Mesenchymal stem cell (in vitro differentiated cells and primary cell): ENCODE results near the gene CACNA1C.

Experiments used
- DNase-seq: peaks from one replicate; pipeline ENCODE4 v3.0.0-alpha.2; 2013
- H2AFZ ChIP-seq: one replicate; pipeline ENCODE4 v1.6.1; 2013; ENCODE audit warnings: low read depth, mild to moderate bottlenecking, control low read depth, inconsistent platforms, low read length, moderate library complexity
- H2AK5ac ChIP-seq: 2 replicates; pipeline ENCODE4 v1.6.1; 2013; ENCODE audit warnings: low read length, moderate library complexity, mild to moderate bottlenecking, inconsistent platforms; ENCODE audit not compliant: severe bottlenecking
- H2BK120ac ChIP-seq: one replicate; pipeline ENCODE4 v1.6.1; 2013; ENCODE audit warnings: low read depth, mild to moderate bottlenecking, inconsistent platforms, low read length, moderate library complexity
- H2BK12ac ChIP-seq, 2 experiments: one replicate each; pipeline ENCODE4 v1.6.1; 2013; ENCODE audit warnings: inconsistent platforms in 2 of 2, low read length in 2 of 2, mild to moderate bottlenecking in 2 of 2, moderate library complexity in 2 of 2, control low read depth in 1 of 2
- H2BK15ac ChIP-seq: one replicate; pipeline ENCODE4 v1.6.1; 2013; ENCODE audit warnings: mild to moderate bottlenecking, low read depth, inconsistent platforms; ENCODE audit not compliant: poor library complexity, severe bottlenecking
- H2BK5ac ChIP-seq: 2 replicates; pipeline ENCODE4 v1.6.1; 2013; ENCODE audit warnings: low read depth, mild to moderate bottlenecking, low read length, control low read depth, inconsistent platforms; ENCODE audit not compliant: poor library complexity, severe bottlenecking
- H3K14ac ChIP-seq, 2 experiments: one replicate each; pipeline ENCODE4 v1.6.1; 2013; ENCODE audit warnings: inconsistent platforms in 2 of 2, low read length in 2 of 2, control low read depth in 1 of 2, mild to moderate bottlenecking in 1 of 2, moderate library complexity in 1 of 2
- H3K18ac ChIP-seq, 2 experiments: one replicate each; pipeline ENCODE4 v1.6.1; 2013; ENCODE audit warnings: inconsistent platforms in 2 of 2, low read length in 2 of 2, control low read depth in 1 of 2, low read depth in 1 of 2, mild to moderate bottlenecking in 1 of 2
- H3K23ac ChIP-seq, 2 experiments: one replicate each; pipeline ENCODE4 v1.6.1; 2013; ENCODE audit warnings: inconsistent platforms in 2 of 2, low read length in 2 of 2, mild to moderate bottlenecking in 2 of 2, moderate library complexity in 2 of 2, control low read depth in 1 of 2
- H3K27ac ChIP-seq: 2 replicates; pipeline ENCODE4 v1.5.1; 2013; ENCODE audit warnings: mild to moderate bottlenecking, moderate library complexity, low read length, control low read depth, inconsistent platforms; ENCODE audit not compliant: poor library complexity, severe bottlenecking
- H3K27me3 ChIP-seq, 2 experiments: 2 replicates each; pipeline versions ENCODE4 v1.6.1 to v1.7.0; 2013; ENCODE audit warnings: low read length in 2 of 2, mild to moderate bottlenecking in 2 of 2, moderate library complexity in 2 of 2, control low read depth in 1 of 2, inconsistent platforms in 1 of 2; ENCODE audit not compliant: control insufficient read depth in 1 of 2, insufficient read depth in 1 of 2
- H3K36me3 ChIP-seq, 2 experiments: 2 replicates each; pipeline versions ENCODE4 v1.6.1 to v1.7.0; 2013; ENCODE audit warnings: low read length in 2 of 2, control low read depth in 1 of 2, inconsistent platforms in 1 of 2, low read depth in 1 of 2, mild to moderate bottlenecking in 1 of 2; ENCODE audit not compliant: insufficient read depth in 2 of 2, control insufficient read depth in 1 of 2
- H3K4ac ChIP-seq, 2 experiments: one replicate each; pipeline ENCODE4 v1.6.1; 2013; ENCODE audit warnings: inconsistent platforms in 2 of 2, low read length in 2 of 2, mild to moderate bottlenecking in 2 of 2, moderate library complexity in 2 of 2, control low read depth in 1 of 2, low read depth in 1 of 2
- H3K4me1 ChIP-seq: 2 replicates; pipeline ENCODE4 v1.6.1; 2013; ENCODE audit warnings: low read depth, low read length, control low read depth; ENCODE audit not compliant: control insufficient read depth, insufficient read depth
- H3K4me2 ChIP-seq: 2 replicates; pipeline ENCODE4 v1.6.1; 2013; ENCODE audit warnings: low read length, mild to moderate bottlenecking, inconsistent platforms; ENCODE audit not compliant: poor library complexity, severe bottlenecking
- H3K4me3 ChIP-seq, 2 experiments: 2 replicates each; pipeline versions ENCODE4 v1.5.1 to v1.7.0; 2013; ENCODE audit warnings: low read length in 2 of 2, mild to moderate bottlenecking in 2 of 2, control low read depth in 1 of 2, low read depth in 1 of 2; ENCODE audit not compliant: insufficient read depth in 1 of 2
- H3K79me1 ChIP-seq: replicated peaks from 2 replicates; pipeline ENCODE4 v1.6.1; 2013; ENCODE audit warnings: mild to moderate bottlenecking, control low read depth, low read length, inconsistent platforms; ENCODE audit not compliant: poor library complexity, severe bottlenecking
- H3K9ac ChIP-seq: 2 replicates; pipeline ENCODE4 v1.7.0; 2013; ENCODE audit warnings: mild to moderate bottlenecking, low read length, moderate library complexity
- H3K9me3 ChIP-seq: 2 replicates; pipeline ENCODE4 v1.7.0; 2013; ENCODE audit warnings: mild to moderate bottlenecking, low read length; ENCODE audit not compliant: control insufficient read depth
- H4K8ac ChIP-seq: one replicate; pipeline ENCODE4 v1.6.1; 2013; ENCODE audit warnings: inconsistent platforms, mild to moderate bottlenecking, low read length, moderate library complexity
- H4K91ac ChIP-seq: one replicate; pipeline ENCODE4 v1.6.1; 2013; ENCODE audit warnings: mild to moderate bottlenecking, low read length, inconsistent platforms
- WGBS: methylation state at CpG from one replicate; pipeline ENCODE4 v1.1.7; 2013; ENCODE audit warnings: mixed read lengths; 5-methylcytosine and 5-hydroxymethylcytosine counted together

CACNA1C gene

DNA sequence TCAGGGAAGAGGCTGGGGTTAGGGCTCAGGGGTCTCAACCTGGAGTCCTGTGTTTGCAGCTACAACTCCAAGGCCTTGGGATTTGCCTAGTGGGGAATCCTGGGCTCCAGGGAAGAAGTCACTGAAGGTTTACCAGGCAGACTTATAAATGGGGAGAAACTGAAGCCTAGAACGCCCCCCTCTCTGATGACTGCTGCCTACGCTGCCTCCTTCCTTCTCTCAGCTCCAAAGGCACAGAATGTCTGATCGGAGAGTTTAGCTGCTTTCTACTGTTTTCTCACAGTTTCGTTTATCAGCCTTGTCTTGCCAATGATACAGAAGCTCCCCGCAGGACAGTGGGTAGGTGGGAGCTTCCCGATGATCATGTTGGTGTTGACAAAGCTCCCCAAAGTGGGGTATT lies 101.7 kb downstream of the CACNA1C start:
- Histone ChIP-seq H3K18ac (peak overlapping the region; percentile 14 to 65), H2BK120ac (peak overlapping the region; percentile 24), H3K27me3 (no peaks in the 10 kb centered on the region), H3K27ac (no peak overlapping the region), H3K4me2 (no peak overlapping the region), H3K4me3 (peak overlapping the region in 1 of 2 experiments; percentile 33), H2AK5ac (no peak overlapping the region), H3K4me1 (peaks cover 4% of the 10 kb centered on the region), H3K9ac (peak overlapping the region; percentile 62), H2BK12ac (peak overlapping the region; percentile 38 to 67), H3K79me1 (no peaks in the 10 kb centered on the region), H2AFZ (no peak overlapping the region), H2BK5ac (no peak overlapping the region), H3K4ac (peak overlapping the region in 1 of 2 experiments; percentile 57), H4K8ac (peak overlapping the region; percentile 87), H4K91ac (peak overlapping the region; percentile 93), H3K14ac (peak overlapping the region in 1 of 2 experiments; percentile 1), H3K23ac (no peak overlapping the region), H3K9me3 (no peaks in the 10 kb centered on the region), H3K36me3 (no peaks in the 10 kb centered on the region), H2BK15ac (peak overlapping the region; percentile 94)
- no peak for DNase-seq
- WGBS, result 91% methylated on average over 6 of the region's 6 CpGs

DNA sequence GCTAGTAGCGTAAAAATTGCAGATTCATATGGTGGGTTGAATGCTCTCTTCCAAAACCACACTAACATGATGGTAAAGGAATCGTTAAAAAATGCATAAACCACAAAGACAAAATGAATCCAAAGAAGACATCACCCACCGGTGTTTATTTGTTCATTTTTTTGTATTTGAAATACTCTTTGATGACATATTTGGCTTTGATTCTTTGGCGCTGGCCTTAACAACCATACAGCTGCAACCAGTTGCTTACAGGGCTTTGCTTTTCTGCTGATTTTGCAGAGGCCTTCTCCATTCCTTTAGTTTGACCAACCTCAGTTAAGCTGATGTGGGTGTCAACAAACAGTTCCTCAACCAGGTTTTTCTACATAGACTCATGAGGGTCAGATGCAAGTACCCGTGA lies 103.5 kb downstream of the CACNA1C start:
- Histone ChIP-seq H3K36me3 (no peaks in the 10 kb centered on the region), H2BK15ac (no peak overlapping the region), H3K79me1 (no peaks in the 10 kb centered on the region), H3K4me2 (no peak overlapping the region), H3K4ac (peak overlapping the region in 1 of 2 experiments; percentile 35), H3K14ac (no peak overlapping the region), H2BK5ac (no peak overlapping the region), H2AK5ac (no peak overlapping the region), H3K4me3 (no peak overlapping the region), H4K91ac (no peak overlapping the region), H3K27ac (no peak overlapping the region), H3K27me3 (no peaks in the 10 kb centered on the region), H3K9me3 (no peaks in the 10 kb centered on the region), H2BK120ac (no peak overlapping the region), H2BK12ac (peak overlapping the region in 1 of 2 experiments; percentile 18), H3K23ac (no peak overlapping the region), H2AFZ (no peak overlapping the region), H3K18ac (peak overlapping the region in 1 of 2 experiments; percentile 66), H4K8ac (no peak overlapping the region), H3K4me1 (peaks cover 4% of the 10 kb centered on the region), H3K9ac (no peak overlapping the region)
- WGBS, result 98% methylated on average over 2 of the region's 5 CpGs
- DNase-seq, result no peak

DNA sequence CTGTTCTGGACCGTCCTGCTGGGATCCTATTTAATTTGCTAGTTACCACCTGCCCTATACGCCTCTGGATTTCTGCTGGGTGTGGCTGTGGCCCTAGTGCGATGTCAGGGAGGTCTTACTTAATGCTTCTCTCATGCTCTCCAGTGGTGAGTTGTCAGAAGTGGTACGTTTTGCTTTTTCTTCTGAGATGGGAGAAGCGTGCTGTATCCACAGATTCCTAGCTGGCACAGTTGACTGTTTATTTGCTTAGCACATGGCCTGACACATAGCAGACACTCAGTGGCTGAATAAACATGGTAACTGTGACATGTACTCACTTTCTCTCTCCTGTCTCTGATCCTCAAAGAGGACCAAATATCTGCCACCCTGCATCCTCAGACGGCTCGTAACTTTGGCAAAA lies 107.3 kb downstream of the CACNA1C start:
- H3K9me3 ChIP-seq, result no peaks in the 10 kb centered on the region
- no peak overlapping the region for H2AK5ac ChIP-seq
- peak overlapping the region in 1 of 2 experiments; percentile 65 for H3K18ac ChIP-seq
- H2BK5ac ChIP-seq, result no peak overlapping the region
- H2BK120ac ChIP-seq, result no peak overlapping the region
- H4K91ac ChIP-seq, result no peak overlapping the region
- H3K4me2 ChIP-seq, result no peak overlapping the region
- no peaks in the 10 kb centered on the region for H3K36me3 ChIP-seq
- no peak overlapping the region for H2AFZ ChIP-seq
- no peak overlapping the region for H3K4ac ChIP-seq
- no peak overlapping the region for H3K23ac ChIP-seq
- peaks cover 4% of the 10 kb centered on the region for H3K4me1 ChIP-seq
- WGBS, result 69% methylated on average over 7 of the region's 7 CpGs
- H2BK12ac ChIP-seq, result peak overlapping the region in 1 of 2 experiments; percentile 88
- H3K9ac ChIP-seq, result no peak overlapping the region
- no peaks in the 10 kb centered on the region for H3K79me1 ChIP-seq
- H3K27ac ChIP-seq, result no peak overlapping the region
- peak; percentile 49 for DNase-seq
- no peak overlapping the region for H3K4me3 ChIP-seq
- H3K14ac ChIP-seq, result no peak overlapping the region
- H2BK15ac ChIP-seq, result no peak overlapping the region
- no peaks in the 10 kb centered on the region for H3K27me3 ChIP-seq
- H4K8ac ChIP-seq, result no peak overlapping the region

DNA sequence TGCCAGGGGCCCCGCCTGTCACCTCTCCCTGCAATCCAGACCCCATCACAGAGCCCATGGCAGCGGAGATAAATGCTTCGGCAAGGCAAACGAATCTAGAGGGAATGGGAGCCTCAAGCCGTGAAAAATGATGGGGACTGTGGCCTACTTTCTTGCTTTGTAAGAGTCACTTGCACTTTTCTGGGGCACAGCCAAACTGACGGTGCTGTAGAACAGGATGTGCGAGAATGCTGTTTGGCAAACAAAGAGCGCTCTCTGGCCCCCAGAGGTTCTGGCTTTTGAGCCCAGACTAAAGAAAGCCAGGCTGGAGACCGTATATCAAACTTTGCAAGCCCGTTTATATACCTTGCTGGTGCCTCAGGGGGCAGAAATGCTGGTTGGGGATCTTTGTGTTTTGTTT lies 108.7 kb downstream of the CACNA1C start:
- Histone ChIP-seq H3K23ac (no peak overlapping the region), H3K9me3 (no peaks in the 10 kb centered on the region), H4K8ac (peak overlapping the region; percentile 24), H2BK12ac (peak overlapping the region; percentile 76 to 87), H2BK120ac (peak overlapping the region; percentile 44), H2AFZ (no peak overlapping the region), H3K4me3 (no peak overlapping the region), H3K4me1 (peaks cover 4% of the 10 kb centered on the region), H3K4ac (no peak overlapping the region), H3K36me3 (no peaks in the 10 kb centered on the region), H2BK5ac (no peak overlapping the region), H3K4me2 (no peak overlapping the region), H3K79me1 (no peaks in the 10 kb centered on the region), H2AK5ac (no peak overlapping the region), H3K27ac (no peak overlapping the region), H4K91ac (peak overlapping the region; percentile 73), H2BK15ac (peak overlapping the region; percentile 84), H3K9ac (peak overlapping the region; percentile 68), H3K14ac (no peak overlapping the region), H3K27me3 (peaks cover 0 to 11% of the 10 kb centered on the region in 2 experiments), H3K18ac (peak overlapping the region; percentile 66 to 79)
- 44% methylated on average over 9 of the region's 10 CpGs for WGBS
- peak; percentile 43 for DNase-seq
